ENCODE results near the gene RYR2.

DNA sequence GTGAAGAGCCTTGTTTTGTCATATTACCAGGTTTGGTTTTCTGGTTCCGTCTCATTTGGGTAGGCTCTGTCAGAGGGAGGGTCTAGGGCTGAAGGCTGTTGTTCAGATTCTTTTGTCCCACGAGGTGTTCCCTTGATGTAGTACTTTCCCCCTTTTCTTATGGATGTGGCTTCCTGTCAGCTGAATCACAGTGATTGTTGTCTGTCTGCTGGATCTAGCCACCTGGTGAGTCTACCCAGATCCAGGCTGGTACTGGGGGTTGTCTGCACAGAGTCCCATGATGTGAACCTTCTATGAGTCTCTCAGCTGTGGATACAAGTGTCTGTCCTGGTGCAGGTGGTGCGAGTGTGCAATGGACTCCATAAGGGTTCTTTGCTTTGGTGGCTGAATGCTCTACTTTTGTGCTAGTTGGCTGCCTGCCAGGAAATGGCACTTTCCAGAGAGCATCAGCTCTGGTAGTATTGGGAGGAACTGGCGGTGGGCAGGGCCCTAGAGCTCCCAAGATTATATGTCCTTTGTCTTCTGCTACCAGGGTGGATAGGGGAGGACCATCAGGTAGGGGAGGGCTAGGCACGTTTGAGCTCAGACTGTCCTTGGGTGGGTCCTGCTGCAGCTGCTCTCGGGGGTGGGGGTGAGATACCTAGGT lies 246.0 kb downstream of the RYR2 start:
- TF ChIP-seq, protein P1, sequence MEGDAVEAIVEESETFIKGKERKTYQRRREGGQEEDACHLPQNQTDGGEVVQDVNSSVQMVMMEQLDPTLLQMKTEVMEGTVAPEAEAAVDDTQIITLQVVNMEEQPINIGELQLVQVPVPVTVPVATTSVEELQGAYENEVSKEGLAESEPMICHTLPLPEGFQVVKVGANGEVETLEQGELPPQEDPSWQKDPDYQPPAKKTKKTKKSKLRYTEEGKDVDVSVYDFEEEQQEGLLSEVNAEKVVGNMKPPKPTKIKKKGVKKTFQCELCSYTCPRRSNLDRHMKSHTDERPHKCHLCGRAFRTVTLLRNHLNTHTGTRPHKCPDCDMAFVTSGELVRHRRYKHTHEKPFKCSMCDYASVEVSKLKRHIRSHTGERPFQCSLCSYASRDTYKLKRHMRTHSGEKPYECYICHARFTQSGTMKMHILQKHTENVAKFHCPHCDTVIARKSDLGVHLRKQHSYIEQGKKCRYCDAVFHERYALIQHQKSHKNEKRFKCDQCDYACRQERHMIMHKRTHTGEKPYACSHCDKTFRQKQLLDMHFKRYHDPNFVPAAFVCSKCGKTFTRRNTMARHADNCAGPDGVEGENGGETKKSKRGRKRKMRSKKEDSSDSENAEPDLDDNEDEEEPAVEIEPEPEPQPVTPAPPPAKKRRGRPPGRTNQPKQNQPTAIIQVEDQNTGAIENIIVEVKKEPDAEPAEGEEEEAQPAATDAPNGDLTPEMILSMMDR (IDR thresholded peaks at IDR 0.05; ENCODE audit: poor library complexity), result no peak
- no peak for TF ChIP-seq EZH2 (IDR thresholded peaks at IDR 0.05; ENCODE audit: borderline replicate concordance)
- no peak for TF ChIP-seq EZH2phosphoT487 (IDR thresholded peaks at IDR 0.05; ENCODE audit: low read depth, severe bottlenecking, unreplicated experiment)

Measured in hepatocyte (in vitro differentiated cells).